ENCODE data around the gene DHRS7B. TPM values are rescaled to one million over a fixed set of nuclear protein-coding genes. Genes with fewer than 3 reads are reported as not detected.

Gene DHRS7B
- total and polyA plus RNA-seq, 2 of the 13 experiments (the other 11 are each of a cell fraction or from before 2014, with no cell fraction given) = 20.0 to 35.8 TPM

DNA sequence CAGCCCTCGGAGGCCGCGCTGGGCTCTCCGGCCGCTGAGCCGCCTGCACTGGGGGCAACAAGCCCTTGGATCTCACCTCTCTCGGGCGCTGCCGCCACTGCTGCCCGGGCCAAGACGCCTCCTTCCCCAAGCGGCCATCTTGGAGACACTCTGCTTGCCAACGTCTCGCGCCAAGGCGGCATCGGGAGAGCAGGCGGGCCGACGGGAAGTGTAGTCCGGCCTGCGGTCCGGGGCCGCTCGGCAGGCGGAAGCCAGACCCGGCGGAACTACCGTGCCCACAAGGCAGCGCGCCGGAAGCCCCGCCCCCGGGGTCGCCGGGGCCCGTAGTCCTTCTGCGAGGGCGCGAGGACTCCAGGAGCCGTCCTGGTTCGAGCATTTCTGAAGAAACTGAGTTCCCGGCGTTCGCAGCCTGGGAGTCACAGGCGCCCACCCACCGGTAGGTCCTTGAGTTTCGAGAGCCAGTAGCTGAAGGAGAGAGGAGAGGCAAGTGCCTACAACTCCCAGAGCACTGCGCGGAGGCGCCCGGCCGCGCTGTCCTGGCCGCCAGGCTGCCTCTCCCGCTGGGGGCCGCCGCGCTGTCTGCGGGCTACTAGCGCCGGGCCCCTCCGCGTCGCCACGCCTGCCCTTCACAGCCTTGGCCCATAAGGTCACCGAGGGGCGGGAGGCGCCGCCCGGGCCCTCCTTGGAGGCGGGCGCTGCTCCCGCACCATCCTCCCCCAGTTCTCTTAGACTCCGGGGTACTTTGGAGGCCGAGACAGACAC, 87.4 kb downstream of the DHRS7B start, which contains the start of gene TMEM11 (continued):
- TF ChIP-seq, protein P1, sequence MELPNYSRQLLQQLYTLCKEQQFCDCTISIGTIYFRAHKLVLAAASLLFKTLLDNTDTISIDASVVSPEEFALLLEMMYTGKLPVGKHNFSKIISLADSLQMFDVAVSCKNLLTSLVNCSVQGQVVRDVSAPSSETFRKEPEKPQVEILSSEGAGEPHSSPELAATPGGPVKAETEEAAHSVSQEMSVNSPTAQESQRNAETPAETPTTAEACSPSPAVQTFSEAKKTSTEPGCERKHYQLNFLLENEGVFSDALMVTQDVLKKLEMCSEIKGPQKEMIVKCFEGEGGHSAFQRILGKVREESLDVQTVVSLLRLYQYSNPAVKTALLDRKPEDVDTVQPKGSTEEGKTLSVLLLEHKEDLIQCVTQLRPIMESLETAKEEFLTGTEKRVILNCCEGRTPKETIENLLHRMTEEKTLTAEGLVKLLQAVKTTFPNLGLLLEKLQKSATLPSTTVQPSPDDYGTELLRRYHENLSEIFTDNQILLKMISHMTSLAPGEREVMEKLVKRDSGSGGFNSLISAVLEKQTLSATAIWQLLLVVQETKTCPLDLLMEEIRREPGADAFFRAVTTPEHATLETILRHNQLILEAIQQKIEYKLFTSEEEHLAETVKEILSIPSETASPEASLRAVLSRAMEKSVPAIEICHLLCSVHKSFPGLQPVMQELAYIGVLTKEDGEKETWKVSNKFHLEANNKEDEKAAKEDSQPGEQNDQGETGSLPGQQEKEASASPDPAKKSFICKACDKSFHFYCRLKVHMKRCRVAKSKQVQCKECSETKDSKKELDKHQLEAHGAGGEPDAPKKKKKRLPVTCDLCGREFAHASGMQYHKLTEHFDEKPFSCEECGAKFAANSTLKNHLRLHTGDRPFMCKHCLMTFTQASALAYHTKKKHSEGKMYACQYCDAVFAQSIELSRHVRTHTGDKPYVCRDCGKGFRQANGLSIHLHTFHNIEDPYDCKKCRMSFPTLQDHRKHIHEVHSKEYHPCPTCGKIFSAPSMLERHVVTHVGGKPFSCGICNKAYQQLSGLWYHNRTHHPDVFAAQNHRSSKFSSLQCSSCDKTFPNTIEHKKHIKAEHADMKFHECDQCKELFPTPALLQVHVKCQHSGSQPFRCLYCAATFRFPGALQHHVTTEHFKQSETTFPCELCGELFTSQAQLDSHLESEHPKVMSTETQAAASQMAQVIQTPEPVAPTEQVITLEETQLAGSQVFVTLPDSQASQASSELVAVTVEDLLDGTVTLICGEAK (IDR thresholded peaks at IDR 0.05) = no peak
- TF ChIP-seq, protein P1 (CRISPR knock-in tag; IDR thresholded peaks at IDR 0.05) = peak; percentile 57; the same call in 1 of the 2 replicates
- TF ChIP-seq ZNF543 (CRISPR knock-in tag; IDR thresholded peaks at IDR 0.05) = peak; percentile 74
- peak; percentile 85 for TF ChIP-seq KMT2B (CRISPR knock-in tag; IDR thresholded peaks at IDR 0.05)
- no peak; the same call in 1 of the 2 replicates for TF ChIP-seq CEBPG (CRISPR knock-in tag; IDR thresholded peaks at IDR 0.05)
- TF ChIP-seq HOXA3 (CRISPR knock-in tag; IDR thresholded peaks at IDR 0.05) = peak; percentile 78
- TF ChIP-seq ZSCAN12 (CRISPR knock-in tag; IDR thresholded peaks at IDR 0.05) = no peak
- TF ChIP-seq, protein P2, sequence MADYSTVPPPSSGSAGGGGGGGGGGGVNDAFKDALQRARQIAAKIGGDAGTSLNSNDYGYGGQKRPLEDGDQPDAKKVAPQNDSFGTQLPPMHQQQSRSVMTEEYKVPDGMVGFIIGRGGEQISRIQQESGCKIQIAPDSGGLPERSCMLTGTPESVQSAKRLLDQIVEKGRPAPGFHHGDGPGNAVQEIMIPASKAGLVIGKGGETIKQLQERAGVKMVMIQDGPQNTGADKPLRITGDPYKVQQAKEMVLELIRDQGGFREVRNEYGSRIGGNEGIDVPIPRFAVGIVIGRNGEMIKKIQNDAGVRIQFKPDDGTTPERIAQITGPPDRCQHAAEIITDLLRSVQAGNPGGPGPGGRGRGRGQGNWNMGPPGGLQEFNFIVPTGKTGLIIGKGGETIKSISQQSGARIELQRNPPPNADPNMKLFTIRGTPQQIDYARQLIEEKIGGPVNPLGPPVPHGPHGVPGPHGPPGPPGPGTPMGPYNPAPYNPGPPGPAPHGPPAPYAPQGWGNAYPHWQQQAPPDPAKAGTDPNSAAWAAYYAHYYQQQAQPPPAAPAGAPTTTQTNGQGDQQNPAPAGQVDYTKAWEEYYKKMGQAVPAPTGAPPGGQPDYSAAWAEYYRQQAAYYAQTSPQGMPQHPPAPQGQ (CRISPR knock-in tag; IDR thresholded peaks at IDR 0.05; ENCODE audit: borderline replicate concordance) = no peak
- peak; percentile 70 for TF ChIP-seq TAF15 (IDR thresholded peaks at IDR 0.05; ENCODE audit: low read depth, low read length, poor library complexity, severe bottlenecking)
- no peak; the same call in 1 of the 2 replicates for TF ChIP-seq ZNF431 (CRISPR knock-in tag; IDR thresholded peaks at IDR 0.05; ENCODE audit: borderline replicate concordance, low read depth)
- peak; percentile 55; the same call in 1 of the 2 replicates for TF ChIP-seq TBX2 (CRISPR knock-in tag; IDR thresholded peaks at IDR 0.05; ENCODE audit: borderline replicate concordance)
- no peak for TF ChIP-seq TOE1 (CRISPR knock-in tag; IDR thresholded peaks at IDR 0.05)
- TF ChIP-seq NR2F1 (CRISPR knock-in tag; IDR thresholded peaks at IDR 0.05) = peak; percentile 74 to 79
- TF ChIP-seq, protein P3, sequence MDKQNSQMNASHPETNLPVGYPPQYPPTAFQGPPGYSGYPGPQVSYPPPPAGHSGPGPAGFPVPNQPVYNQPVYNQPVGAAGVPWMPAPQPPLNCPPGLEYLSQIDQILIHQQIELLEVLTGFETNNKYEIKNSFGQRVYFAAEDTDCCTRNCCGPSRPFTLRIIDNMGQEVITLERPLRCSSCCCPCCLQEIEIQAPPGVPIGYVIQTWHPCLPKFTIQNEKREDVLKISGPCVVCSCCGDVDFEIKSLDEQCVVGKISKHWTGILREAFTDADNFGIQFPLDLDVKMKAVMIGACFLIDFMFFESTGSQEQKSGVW (CRISPR knock-in tag; IDR thresholded peaks at IDR 0.05; ENCODE audit: borderline replicate concordance) = 0 out of 2 replicates have a peak, but pooled peaks have one; percentile 59
- no peak for TF ChIP-seq ZNF557 (CRISPR knock-in tag; IDR thresholded peaks at IDR 0.05)
- TF ChIP-seq ZSCAN21 (CRISPR knock-in tag; IDR thresholded peaks at IDR 0.05; ENCODE audit: borderline replicate concordance) = peak; percentile 61
- TF ChIP-seq POLR2AphosphoS5 (IDR thresholded peaks at IDR 0.05; ENCODE audit: low read depth, low read length) = peak; percentile 72
- TF ChIP-seq ZC3H4 (CRISPR knock-in tag; IDR thresholded peaks at IDR 0.05; ENCODE audit: borderline replicate concordance) = no peak
